Fibroblast of pulmonary artery (primary cell): ENCODE results near the gene MPDZ.

ENCODE experiments used
- DNase-seq: peaks from one replicate; pipeline ENCODE4 v3.0.0-alpha.2; 2010; ENCODE audit warnings: low read depth
- H3K4me3 ChIP-seq: replicated peaks from 2 replicates; pipeline ENCODE4 v1.5.1; 2011; ENCODE audit warnings: low read depth, mild to moderate bottlenecking, control low read depth, low read length, moderate library complexity
- CTCF ChIP-seq: IDR thresholded peaks from 2 replicates; pipeline ENCODE4 v1.5.1; 2011; ENCODE audit warnings: mild to moderate bottlenecking, control low read depth, low read length, inconsistent platforms; ENCODE audit errors: missing control alignments

The MPDZ gene

DNA sequence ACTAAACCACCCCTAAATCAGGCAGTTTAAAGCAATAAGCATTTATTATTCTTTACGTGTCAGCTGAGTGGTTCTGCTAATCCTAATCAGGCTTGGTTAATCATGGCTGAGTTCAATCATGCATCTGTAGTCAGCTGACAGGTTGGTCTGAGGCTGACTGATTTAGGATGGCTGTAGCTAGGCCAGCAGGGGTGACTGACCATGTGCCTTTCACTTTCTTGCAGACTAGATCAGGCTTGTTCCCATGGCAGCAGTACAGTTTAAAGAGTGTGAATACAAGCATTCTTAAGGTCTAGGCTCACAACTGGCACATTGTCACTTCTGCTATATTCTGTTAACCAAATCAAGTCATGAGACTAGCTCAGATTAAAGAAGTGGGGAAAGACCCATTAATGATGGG is 16.1 kb upstream of the MPDZ start:
- no peak for TF ChIP-seq CTCF
- no peak for DNase-seq
- H3K4me3 ChIP-seq = no peak overlapping the region

GRCh38 chr9:13292782-13293181 is 13.3 kb upstream of the MPDZ start:
- no peak for TF ChIP-seq CTCF

DNA sequence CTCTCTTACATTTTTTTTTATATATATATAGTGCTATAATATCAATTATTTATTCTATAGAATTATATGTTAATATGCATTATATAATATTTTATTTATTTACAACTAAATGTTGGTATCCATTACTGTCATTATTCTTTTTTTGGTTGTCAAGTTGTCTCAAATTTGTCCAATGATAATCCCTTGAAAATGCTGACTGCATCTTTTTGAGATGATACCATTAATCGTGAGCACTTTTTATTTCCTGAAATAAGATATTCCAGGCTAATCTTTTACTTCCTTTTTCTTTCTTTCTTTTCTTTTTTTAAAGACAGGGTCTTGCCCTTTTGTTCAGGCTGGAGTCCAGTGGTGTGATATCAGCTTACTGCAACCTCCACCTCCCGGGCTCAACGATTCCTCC is 12.7 kb upstream of the MPDZ start:
- no peak overlapping the region for H3K4me3 ChIP-seq
- DNase-seq = no peak
- no peak for TF ChIP-seq CTCF

More at GRCh38 chr9:13292782-13293181, 13.3 kb upstream of the MPDZ start:
- no peak for DNase-seq
- H3K4me3 ChIP-seq = no peak overlapping the region

DNA sequence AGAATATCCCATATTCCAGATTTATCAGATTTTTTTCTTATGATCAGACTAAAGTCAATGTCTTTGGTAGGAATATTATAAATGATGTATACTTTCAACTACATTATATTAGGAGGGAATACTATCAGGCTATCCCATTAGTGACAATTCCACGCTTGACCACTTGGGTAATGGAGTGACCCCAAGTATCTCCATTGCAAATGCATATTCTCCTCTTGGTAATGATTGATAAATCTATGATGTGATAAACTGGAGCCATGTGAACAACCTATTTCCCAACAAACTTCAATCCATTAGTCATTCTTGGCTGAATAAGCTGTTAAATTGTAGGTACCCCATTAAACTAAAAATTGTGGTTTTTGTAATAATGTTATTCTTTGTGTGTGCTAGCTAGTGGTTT is 12.2 kb upstream of the MPDZ start:
- TF ChIP-seq CTCF = no peak
- no peak for DNase-seq
- H3K4me3 ChIP-seq = no peak overlapping the region

DNA sequence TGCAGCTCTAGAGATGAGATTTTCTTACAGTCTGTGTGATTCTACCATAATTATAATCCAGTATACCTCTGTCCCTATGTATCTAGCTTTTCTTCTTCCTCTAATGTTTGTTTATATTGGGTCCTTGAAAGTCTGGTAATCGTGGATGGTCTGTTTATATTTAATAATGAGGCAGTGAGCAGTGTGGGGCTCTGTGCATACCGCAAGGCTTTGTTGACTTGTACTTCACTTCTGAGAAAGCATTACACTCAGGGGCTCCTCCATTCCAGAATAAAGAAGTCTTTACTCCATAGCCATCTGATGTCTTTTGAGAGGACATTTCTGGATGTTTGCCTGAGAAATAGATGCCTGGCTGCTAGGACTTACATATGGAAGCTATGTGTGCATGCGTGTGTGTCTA is 4.5 kb upstream of the MPDZ start:
- H3K4me3 ChIP-seq = no peak overlapping the region
- no peak for DNase-seq
- no peak for TF ChIP-seq CTCF

DNA sequence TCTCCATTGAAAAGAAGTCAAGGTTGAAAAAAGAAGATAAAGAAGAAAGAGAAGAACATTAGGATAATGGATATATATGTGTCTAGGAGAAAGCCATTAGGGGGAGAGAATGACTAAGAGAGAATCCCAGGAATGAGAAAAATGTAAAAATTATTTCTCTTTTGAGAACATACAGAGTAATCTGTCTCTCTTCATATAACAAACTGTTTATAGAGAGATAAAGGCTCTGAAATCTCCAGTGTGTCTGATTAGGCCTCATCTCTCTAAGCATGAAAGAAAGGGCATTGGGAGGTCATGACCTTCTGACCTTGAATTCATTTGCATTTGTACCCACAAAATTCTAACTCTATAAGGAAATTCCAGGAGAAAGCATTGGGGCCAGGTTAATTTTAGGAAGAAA is 3.5 kb upstream of the MPDZ start:
- DNase-seq = peak; percentile 40
- no peak for TF ChIP-seq CTCF

DNA sequence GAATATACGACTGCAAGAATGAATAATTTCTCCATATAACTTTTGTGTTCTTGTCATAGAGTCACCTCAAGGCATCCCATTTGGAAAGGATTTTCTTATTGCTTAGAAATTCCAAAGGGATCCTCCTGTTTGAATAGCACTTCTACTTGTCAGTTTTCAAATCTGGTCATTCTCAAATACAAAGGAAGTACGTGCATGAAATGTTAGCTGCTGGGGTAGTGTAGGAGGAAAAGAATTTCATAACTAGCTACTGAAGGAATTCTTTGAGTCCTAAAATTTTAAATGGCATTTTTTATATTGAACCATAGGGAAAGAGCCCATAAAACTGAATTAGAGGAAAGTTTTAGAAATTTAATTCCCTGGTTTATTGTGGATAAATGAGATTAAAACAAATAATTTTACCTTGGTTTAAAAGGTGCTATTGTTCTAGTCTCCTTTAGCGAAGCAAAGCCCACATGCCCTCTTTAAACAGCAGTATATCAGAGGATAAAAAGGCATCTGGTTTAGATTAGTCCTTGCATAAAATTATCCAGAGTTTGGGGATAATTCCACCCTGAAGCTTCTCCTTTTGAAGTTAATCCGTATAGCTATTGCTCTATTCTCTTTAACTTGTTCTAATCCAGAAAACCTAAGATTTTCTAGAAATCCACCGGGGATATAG is 2.0 kb upstream of the MPDZ start:
- DNase-seq = peak; percentile 81
- no peak overlapping the region for H3K4me3 ChIP-seq
- TF ChIP-seq CTCF = no peak

More for the DNA sequence above, 3.5 kb upstream of the MPDZ start:
- H3K4me3 ChIP-seq = no peak overlapping the region
